ENCODE data around the gene CUL1. TPM values are rescaled to one million over a fixed set of nuclear protein-coding genes. Genes with fewer than 3 reads are reported as not detected.

Gene CUL1
- total RNA-seq, 1 experiment from 2014 or later, result 43.6 TPM

- no peaks in the 10 kb centered on the region for H3F3A ChIP-seq (ENCODE audit: low read length, unreplicated experiment)
- intact Hi-C loops (cut with micrococcal nuclease), result loop anchor here (2.0 to 5.0 kb wide), 2 partner anchors 47 to 124 kb away; no protein-coding TSS in a partner anchor
Observed at GRCh38 chr7:148699024-148699781, 500 bp downstream of the CUL1 start.

GRCh38 chr7:148699782-148700629 is 1.3 kb downstream of the CUL1 start:
- no peaks in the 10 kb centered on the region for H3K27me3 ChIP-seq (ENCODE audit: low read length)
- intact Hi-C loops (cut with micrococcal nuclease), result loop anchor here (2.0 to 5.0 kb wide), 6 partner anchors 48 to 262 kb away; partner anchors contain the start of gene EZH2
- TSS peak; percentile 57 for BruUV-seq (replicated peaks)
- TF ChIP-seq EZH2 (IDR thresholded peaks at IDR 0.05; ENCODE audit: low read length, unreplicated experiment), result no peak
- TF ChIP-seq CTCF (conservative IDR thresholded peaks at IDR 0.05; ENCODE audit: low read depth, low read length), result no peak
- TF ChIP-seq EZH2phosphoT487 (IDR thresholded peaks at IDR 0.05; ENCODE audit: borderline replicate concordance, low read length), result no peak
- peak overlapping the region; percentile 95 for H3K9ac ChIP-seq (ENCODE audit: low read length)
- no peaks in the 10 kb centered on the region for H3F3A ChIP-seq (ENCODE audit: low read length, unreplicated experiment)
- peaks cover 33% of the 10 kb centered on the region for H3K4me1 ChIP-seq (ENCODE audit: insufficient read depth, low read length)
- H3K27ac ChIP-seq (ENCODE audit: low read length), result peak overlapping the region; percentile 65
- peak overlapping the region; percentile 81 for H3K4me3 ChIP-seq (ENCODE audit: low read length)
- ATAC-seq (peak; percentile 30), DNase-seq (peak; percentile 51)
- H3K4me2 ChIP-seq (ENCODE audit: low read length), result peak overlapping the region; percentile 80
- POLR2A ChIA-PET (ENCODE audit: unreplicated experiment), result interaction anchor here (0.6 kb wide), 1 partner anchor 10 kb away, joined by 3 read pairs; no protein-coding TSS in a partner anchor
- H3K36me3 ChIP-seq (ENCODE audit: low read depth, low read length), result no peaks in the 10 kb centered on the region
- H3K9me2 ChIP-seq (replicated peaks; ENCODE audit: low read length), result no peaks in the 10 kb centered on the region
- peak overlapping the region; percentile 87; the same call in 1 of the 2 replicates for H2AFZ ChIP-seq (ENCODE audit: low read length)
- no peaks in the 10 kb centered on the region for H3K9me3 ChIP-seq (ENCODE audit: low read length)
- peaks cover 75% of the 10 kb centered on the region for H3K79me2 ChIP-seq (ENCODE audit: low read length)
- CTCF ChIA-PET, result no interaction called here
- peaks cover 46% of the 10 kb centered on the region for H4K20me1 ChIP-seq (ENCODE audit: low read length)

More at GRCh38 chr7:148699024-148699781, 500 bp downstream of the CUL1 start:
- Histone ChIP-seq H3K79me2 (ENCODE audit: low read length) (peaks cover 67% of the 10 kb centered on the region), H3K27me3 (ENCODE audit: low read length) (no peaks in the 10 kb centered on the region), H3K9me2 (replicated peaks; ENCODE audit: low read length) (no peaks in the 10 kb centered on the region), H2AFZ (ENCODE audit: low read length) (peak overlapping the region; percentile 87), H3K36me3 (ENCODE audit: low read depth, low read length) (no peaks in the 10 kb centered on the region), H3K4me1 (ENCODE audit: insufficient read depth, low read length) (peaks cover 33% of the 10 kb centered on the region), H3K4me3 (ENCODE audit: low read length) (peak overlapping the region; percentile 81), H3K9me3 (ENCODE audit: low read length) (no peaks in the 10 kb centered on the region), H3K9ac (ENCODE audit: low read length) (peak overlapping the region; percentile 95), H3K27ac (ENCODE audit: low read length) (peak overlapping the region; percentile 65), H3K4me2 (ENCODE audit: low read length) (peak overlapping the region; percentile 80), H4K20me1 (ENCODE audit: low read length) (peaks cover 38% of the 10 kb centered on the region)
- peak; percentile 45 for DNase-seq
- no TSS peak for BruUV-seq (replicated peaks)
- peak; percentile 25 for ATAC-seq
- ChIA-PET CTCF (interaction anchor here (1.2 kb wide), 1 partner anchor 124 kb away, joined by 4 read pairs; no protein-coding TSS in a partner anchor), POLR2A (ENCODE audit: unreplicated experiment) (no interaction called here)
- TF ChIP-seq CTCF (conservative IDR thresholded peaks at IDR 0.05; ENCODE audit: low read depth, low read length) (no peak), EZH2 (IDR thresholded peaks at IDR 0.05; ENCODE audit: low read length, unreplicated experiment) (no peak), EZH2phosphoT487 (IDR thresholded peaks at IDR 0.05; ENCODE audit: borderline replicate concordance, low read length) (no peak)

Measured in PC-3 (cell line).